Spinal cord (tissue), 10 donors: ENCODE results near the gene IFNG-AS1. TPM values are rescaled to one million over a fixed set of nuclear protein-coding genes. Genes with fewer than 3 reads are reported as not detected.
A peak's percentile ranks its signal among the peaks of the same experiment; 100 is the strongest.

ENCODE experiments used
- DNase-seq, 6 donors: peaks; one replicate each; pipeline versions ENCODE4 v3.0.0 to v3.0.0-alpha.2; 2013 to 2015; ENCODE audit warnings: low spot score in 6 of 6, low read depth in 4 of 6
- H3K27ac ChIP-seq: one replicate; pipeline ENCODE4 v1.5.1; 2013; ENCODE audit warnings: low read depth, low read length, control low read depth
- H3K27me3 ChIP-seq: one replicate; pipeline ENCODE4 v1.6.1; 2013; ENCODE audit warnings: low read length; ENCODE audit not compliant: control insufficient read depth, insufficient read depth
- H3K36me3 ChIP-seq: one replicate; pipeline ENCODE4 v1.6.1; 2013; ENCODE audit warnings: low read length; ENCODE audit not compliant: control insufficient read depth, insufficient read depth
- H3K4me1 ChIP-seq: one replicate; pipeline ENCODE4 v1.6.1; 2013; ENCODE audit warnings: low read length; ENCODE audit not compliant: control insufficient read depth, insufficient read depth
- H3K4me3 ChIP-seq: one replicate; pipeline ENCODE4 v1.5.1; 2013; ENCODE audit warnings: low read depth, low read length, control low read depth
- H3K9me3 ChIP-seq: one replicate; pipeline ENCODE4 v1.6.1; 2013; ENCODE audit warnings: low read length; ENCODE audit not compliant: control insufficient read depth, insufficient read depth
- WGBS: methylation state at CpG from one replicate; pipeline ENCODE4 v1.1.5; 2013; ENCODE audit warnings: missing lambda C conversion rate; ENCODE audit not compliant: insufficient coverage; 5-methylcytosine and 5-hydroxymethylcytosine counted together
- polyA plus RNA-seq, 2 donors: library from polyadenylated mRNA; unstranded; fragments of 120-200 nt; gene quantifications; one replicate each; pipeline ENCODE4 v1.2.1, GENCODE V29; 2013; ENCODE audit not compliant: insufficient read length in 2 of 2
- total RNA-seq, 2 donors: library from RNA; depleted of rRNA in 1 of 2; stranded (reverse); fragments of 120-200 nt in 1 of 2; fragments of >200 nt in 1 of 2; gene quantifications; one replicate each; pipeline versions ENCODE4 v1.2.3 to v1.2.4, GENCODE V29; 2013 to 2014
- donor health status: healthy.

Gene IFNG-AS1
- total and polyA plus RNA-seq, 4 donors: 0.10 to 0.22 (median 0.18) TPM; not detected in 1

DNA sequence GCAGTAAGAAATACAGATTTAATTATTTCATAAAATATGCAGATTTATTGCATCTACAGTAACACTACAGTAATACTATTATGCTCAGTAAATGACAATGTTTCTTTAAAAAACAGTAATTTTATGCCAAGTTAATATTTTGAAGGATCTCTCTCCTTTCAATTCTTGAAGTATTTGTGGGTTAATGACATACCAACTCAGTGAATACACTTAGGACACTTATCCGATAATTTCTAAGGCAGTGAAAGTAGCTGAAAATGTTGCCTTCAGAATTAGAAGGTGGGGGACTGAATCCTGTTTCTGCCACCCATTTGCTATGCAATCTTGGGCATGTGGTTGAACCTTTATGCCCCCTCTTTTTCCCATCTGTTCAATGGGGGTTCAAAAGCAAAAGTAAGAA, 24.8 kb upstream of the IFNG-AS1 start:
- Histone ChIP-seq H3K4me1 (no peaks in the 10 kb centered on the region), H3K36me3 (no peaks in the 10 kb centered on the region), H3K9me3 (no peaks in the 10 kb centered on the region), H3K27me3 (no peaks in the 10 kb centered on the region), H3K27ac (no peak overlapping the region), H3K4me3 (no peak overlapping the region)
- WGBS: no CpG with 5 or more reads among the region's 1 CpG
- DNase-seq: no peak

DNA sequence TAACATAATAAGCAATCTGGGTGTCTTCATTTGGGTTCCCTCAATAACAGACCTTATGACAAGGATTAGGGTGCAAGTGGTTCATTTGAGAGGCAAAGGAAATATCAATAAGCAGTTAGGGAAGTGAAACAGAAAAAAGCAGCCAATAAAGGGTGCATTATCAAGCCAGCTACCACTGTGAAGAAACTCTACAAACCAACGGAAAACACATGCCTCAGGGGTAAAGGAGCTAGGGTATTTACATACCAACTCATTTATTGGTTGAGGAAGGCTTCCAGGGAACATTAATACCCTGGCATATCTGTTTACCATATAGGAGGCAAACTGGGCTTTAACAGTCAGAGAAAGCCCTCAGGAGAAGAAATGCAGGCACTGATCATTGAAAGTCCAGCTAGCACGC, 22.7 kb upstream of the IFNG-AS1 start:
- no peak overlapping the region for H3K27ac ChIP-seq
- H3K27me3 ChIP-seq: no peaks in the 10 kb centered on the region
- H3K4me1 ChIP-seq: no peaks in the 10 kb centered on the region
- H3K9me3 ChIP-seq: no peaks in the 10 kb centered on the region
- no peak for DNase-seq
- H3K4me3 ChIP-seq: no peak overlapping the region
- no peaks in the 10 kb centered on the region for H3K36me3 ChIP-seq
- 92% methylated on average over 1 of the region's 2 CpGs for WGBS

DNA sequence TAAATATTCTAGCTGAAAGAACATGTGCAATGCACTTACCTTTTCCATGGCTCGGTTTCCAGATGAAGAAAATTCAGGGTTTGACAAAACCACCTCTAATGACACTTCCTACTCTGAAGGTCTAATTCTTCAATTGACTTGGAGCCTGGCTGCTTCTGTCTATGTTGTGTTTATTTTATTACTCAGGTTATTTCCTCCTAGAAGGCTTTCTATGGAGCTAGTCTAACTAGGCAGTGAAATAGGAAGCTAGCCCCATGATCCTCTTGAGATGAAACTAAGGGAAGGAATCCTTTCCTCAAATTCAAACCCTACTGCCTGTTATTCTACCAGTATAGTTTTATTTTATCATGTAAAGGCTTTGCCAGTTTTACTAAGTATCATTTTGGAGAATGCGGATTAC, 20.9 kb upstream of the IFNG-AS1 start:
- DNase-seq: no peak
- Histone ChIP-seq H3K9me3 (no peaks in the 10 kb centered on the region), H3K4me3 (no peak overlapping the region), H3K4me1 (no peaks in the 10 kb centered on the region), H3K27ac (no peak overlapping the region), H3K36me3 (no peaks in the 10 kb centered on the region), H3K27me3 (no peaks in the 10 kb centered on the region)
- WGBS: no CpG with 5 or more reads among the region's 2 CpGs

DNA sequence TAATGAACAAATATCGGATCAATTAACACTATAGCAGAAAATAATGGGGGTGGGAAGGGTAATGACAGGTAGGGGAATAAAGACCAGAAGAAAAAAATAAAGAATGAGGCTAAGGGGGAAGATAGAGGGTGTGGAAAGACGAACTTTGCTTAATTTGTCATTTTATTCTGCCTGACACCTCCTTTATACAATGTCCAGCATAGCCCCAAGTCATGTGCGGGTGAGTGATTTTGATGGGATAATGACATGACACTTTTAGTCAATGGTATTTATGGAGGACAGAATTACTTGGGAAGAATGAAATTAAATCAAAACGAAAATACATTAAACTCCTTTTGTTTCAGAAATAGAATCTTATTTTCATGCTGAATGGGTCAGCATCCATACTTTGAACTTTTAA, 20.5 kb upstream of the IFNG-AS1 start:
- H3K4me3 ChIP-seq: no peak overlapping the region
- no peak for DNase-seq
- no peak overlapping the region for H3K27ac ChIP-seq
- H3K27me3 ChIP-seq: no peaks in the 10 kb centered on the region
- WGBS: no CpG with 5 or more reads among the region's 4 CpGs
- no peaks in the 10 kb centered on the region for H3K9me3 ChIP-seq
- H3K36me3 ChIP-seq: no peaks in the 10 kb centered on the region
- H3K4me1 ChIP-seq: no peaks in the 10 kb centered on the region

DNA sequence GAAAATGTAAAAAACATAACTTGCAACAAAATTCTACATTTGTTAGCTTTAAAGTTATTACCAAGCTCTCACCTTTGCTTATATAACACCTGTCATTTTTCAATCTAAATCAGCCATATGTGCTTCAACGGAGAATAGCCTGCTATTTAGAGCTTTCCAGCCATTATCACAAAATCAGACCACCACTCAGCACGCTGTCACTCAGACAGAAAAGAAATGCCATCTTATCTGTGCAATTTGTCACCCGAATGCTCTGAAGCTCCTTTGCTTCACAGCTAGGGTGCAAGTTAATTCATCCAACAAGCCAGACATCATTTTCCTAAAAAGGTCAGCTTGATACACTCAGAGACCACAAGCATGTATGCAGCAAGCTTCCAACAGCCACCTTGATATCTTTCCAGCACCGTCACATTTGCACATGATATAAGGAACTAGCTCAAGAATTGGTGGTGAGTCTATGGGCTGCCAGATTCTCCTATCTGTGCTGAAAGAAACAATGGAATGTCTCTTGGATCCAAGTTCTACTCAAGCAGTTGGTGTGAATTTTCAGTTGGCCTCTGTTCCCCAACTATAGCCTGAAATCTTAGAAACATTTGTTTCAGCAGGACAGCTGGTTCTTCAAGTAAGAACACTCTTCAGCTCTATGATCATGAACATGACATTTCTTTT, 20.0 kb upstream of the IFNG-AS1 start:
- WGBS: 50% methylated on average over 2 of the region's 4 CpGs
- peak in 1 of 6 donors; percentile 30 for DNase-seq
- no peak overlapping the region for H3K27ac ChIP-seq

DNA sequence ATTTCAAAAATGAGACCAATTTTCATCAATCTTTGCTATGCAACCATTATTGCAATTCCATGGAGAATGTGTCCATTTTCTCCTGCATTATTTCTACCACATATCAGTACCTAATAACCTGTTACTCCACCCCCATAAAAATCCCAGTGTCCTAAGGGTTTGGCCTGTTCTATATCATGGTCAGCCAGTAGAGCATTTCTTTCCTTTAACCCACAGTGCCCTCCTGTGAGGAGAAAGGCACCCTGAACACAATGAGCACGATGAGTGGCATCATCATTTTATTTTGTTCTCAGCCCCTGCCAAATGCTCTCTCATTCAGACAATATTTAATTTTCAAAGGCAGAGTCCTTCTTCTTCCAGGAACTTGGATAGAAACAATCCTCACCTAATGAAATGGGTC, 11.6 kb upstream of the IFNG-AS1 start:
- WGBS: 88% methylated on average over 1 of the region's 1 CpG
- H3K27me3 ChIP-seq: no peaks in the 10 kb centered on the region
- no peaks in the 10 kb centered on the region for H3K4me1 ChIP-seq
- no peaks in the 10 kb centered on the region for H3K9me3 ChIP-seq
- no peak for DNase-seq
- no peak overlapping the region for H3K4me3 ChIP-seq
- H3K36me3 ChIP-seq: no peaks in the 10 kb centered on the region
- H3K27ac ChIP-seq: no peak overlapping the region

More for the DNA sequence above, 20.0 kb upstream of the IFNG-AS1 start:
- Histone ChIP-seq H3K9me3 (no peaks in the 10 kb centered on the region), H3K4me1 (no peaks in the 10 kb centered on the region), H3K4me3 (no peak overlapping the region), H3K27me3 (no peaks in the 10 kb centered on the region), H3K36me3 (no peaks in the 10 kb centered on the region)

DNA sequence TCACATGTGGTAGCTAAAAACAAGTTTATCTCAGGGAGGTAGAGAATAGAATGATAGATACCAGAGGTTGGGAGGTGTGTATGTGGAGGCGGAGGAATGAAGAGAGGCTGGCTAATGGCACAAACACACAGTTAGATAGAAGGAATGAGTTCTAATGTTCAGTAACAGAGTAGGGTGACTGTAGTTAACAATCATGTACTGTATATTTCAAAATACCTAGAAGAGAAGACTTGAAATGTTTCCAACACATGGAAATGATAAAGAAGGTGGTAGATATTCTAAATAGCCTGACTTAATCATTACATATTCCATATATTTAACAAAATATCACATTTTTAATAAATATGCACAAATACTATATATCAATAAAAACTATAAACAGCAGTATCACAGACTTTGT, 8.9 kb upstream of the IFNG-AS1 start:
- WGBS: 100% methylated on average over 1 of the region's 1 CpG
- H3K4me1 ChIP-seq: no peaks in the 10 kb centered on the region
- no peak for DNase-seq
- no peaks in the 10 kb centered on the region for H3K36me3 ChIP-seq
- no peak overlapping the region for H3K4me3 ChIP-seq
- no peaks in the 10 kb centered on the region for H3K27me3 ChIP-seq
- H3K9me3 ChIP-seq: no peaks in the 10 kb centered on the region
- no peak overlapping the region for H3K27ac ChIP-seq

DNA sequence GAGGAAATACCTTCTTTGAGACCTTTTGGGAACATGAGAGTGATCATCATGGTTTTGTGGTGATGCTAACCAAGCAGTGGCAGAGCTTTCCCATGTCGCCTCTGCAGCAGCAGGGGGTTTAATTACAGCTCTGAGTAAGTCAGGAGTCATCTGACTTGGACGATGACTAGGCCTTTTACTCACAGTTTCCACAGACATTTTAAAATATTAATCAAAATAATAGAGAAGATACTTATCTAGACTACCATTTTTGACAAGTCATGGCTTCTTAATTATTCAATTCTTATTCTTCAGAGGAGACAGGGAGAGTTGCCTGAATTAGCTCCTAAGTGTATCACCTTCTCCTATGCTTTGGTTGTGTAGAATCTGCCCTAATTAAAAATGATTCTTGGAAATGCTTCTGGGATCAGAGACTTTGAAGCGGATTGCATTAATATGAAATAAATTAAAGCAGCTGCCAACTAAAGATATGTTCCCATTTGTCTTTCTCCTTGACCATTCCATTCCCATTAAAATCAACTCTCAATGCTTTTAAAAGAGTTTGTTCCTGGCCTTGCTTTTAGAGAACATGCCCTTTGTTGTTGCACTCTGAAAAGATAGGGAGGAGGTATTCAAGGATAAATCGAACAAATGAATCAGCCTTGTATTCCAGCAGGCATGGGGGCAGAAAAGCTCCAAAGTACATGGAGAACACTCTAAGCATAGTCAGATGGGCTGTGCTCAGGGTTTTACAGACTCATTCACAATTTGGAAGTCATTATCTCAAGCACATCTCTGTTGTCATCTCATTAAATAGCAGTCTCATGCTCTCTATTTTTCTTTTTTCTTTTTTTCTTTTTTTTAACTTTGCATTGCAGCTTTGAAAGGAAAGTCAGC, 7.7 kb upstream of the IFNG-AS1 start:
- H3K9me3 ChIP-seq: no peaks in the 10 kb centered on the region
- no peaks in the 10 kb centered on the region for H3K4me1 ChIP-seq
- WGBS: 44% methylated on average over 1 of the region's 4 CpGs
- no peaks in the 10 kb centered on the region for H3K36me3 ChIP-seq
- no peak for DNase-seq
- H3K4me3 ChIP-seq: no peak overlapping the region
- no peaks in the 10 kb centered on the region for H3K27me3 ChIP-seq
- no peak overlapping the region for H3K27ac ChIP-seq

DNA sequence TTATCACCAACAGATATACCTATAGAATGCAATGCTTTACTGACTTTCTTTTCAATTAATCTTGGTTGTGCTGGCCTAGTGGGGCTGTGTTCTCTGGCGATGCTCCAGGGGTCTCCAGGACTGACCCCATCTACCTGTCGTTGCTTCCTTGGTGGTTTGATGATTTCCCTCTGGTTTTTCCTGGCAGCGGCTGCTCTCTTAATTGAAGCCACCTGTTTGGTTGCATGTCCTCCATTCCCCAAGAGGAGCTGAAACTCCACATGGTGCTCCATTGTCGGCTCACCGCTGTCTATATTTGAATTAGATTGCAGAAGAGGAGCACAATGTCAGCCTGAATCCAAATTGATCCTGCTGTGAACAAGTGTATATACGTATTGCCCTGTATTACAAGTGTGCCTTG, 7.1 kb upstream of the IFNG-AS1 start:
- 82% methylated on average over 3 of the region's 6 CpGs for WGBS
- DNase-seq: peak in 1 of 6 donors; percentile 8
- Histone ChIP-seq H3K4me3 (no peak overlapping the region), H3K4me1 (no peaks in the 10 kb centered on the region), H3K27ac (no peak overlapping the region), H3K36me3 (no peaks in the 10 kb centered on the region), H3K27me3 (no peaks in the 10 kb centered on the region), H3K9me3 (no peaks in the 10 kb centered on the region)

DNA sequence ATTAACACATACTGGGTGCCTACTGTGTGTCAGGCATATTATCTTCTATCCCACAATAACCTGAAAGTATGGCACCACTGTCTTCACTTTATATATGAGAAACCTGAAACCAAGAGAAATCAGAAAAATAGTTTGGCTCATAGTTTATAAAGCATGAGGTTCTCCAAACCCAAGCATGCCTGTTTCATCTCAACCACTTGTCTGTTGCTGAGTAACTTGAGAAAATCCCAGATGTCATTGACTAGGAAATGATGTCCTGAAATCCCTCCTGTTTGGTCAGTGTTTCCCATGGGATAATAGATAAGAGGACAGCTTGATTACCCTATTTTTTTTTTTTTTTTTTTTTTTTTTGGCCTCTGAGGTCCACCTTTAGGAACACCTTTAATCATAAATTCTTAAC, 2.6 kb upstream of the IFNG-AS1 start:
- Histone ChIP-seq H3K9me3 (no peaks in the 10 kb centered on the region), H3K4me3 (no peak overlapping the region)
- no peak for DNase-seq

More for the DNA sequence above, 2.6 kb upstream of the IFNG-AS1 start:
- Histone ChIP-seq H3K27me3 (no peaks in the 10 kb centered on the region), H3K36me3 (no peaks in the 10 kb centered on the region), H3K4me1 (no peaks in the 10 kb centered on the region), H3K27ac (no peak overlapping the region)
